Astrocyte (in vitro differentiated cells and primary cell): Measurements from ENCODE around the gene SIVA1.

Experiments used
- CTCF ChIP-seq: IDR thresholded peaks from 2 replicates; pipeline ENCODE4 v1.5.1; 2011; ENCODE audit warnings: low read depth, mild to moderate bottlenecking, inconsistent platforms, low read length, moderate library complexity; ENCODE audit not compliant: insufficient read depth
- EZH2 ChIP-seq: IDR thresholded peaks from 2 replicates; pipeline ENCODE4 v1.6.1; 2012; ENCODE audit warnings: mild to moderate bottlenecking, low read length, inconsistent platforms; ENCODE audit not compliant: insufficient read depth

DNA sequence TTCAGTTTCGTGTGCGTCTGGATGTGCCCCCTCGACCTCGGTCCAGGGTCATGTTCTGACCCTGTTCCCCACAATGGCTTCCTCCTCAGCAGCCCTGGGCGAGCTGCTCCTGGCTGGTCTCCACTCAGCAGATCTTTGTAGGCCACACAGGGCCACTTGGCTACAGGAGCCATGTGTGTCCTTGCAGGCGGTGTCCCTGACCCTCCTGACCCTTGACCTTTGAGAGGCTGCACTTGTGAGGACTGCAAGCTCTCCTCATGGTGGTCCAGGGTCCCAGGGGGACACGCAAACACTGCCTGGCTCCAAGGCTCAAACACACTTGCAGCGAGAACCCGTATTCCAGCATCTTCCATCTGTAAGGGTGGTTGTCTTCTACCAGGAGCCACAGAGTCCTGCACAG is 7.5 kb upstream of the SIVA1 start:
- TF ChIP-seq EZH2 (no peak), CTCF (no peak)
